Measurements from ENCODE around the gene SFI1. TPM values are rescaled to one million over a fixed set of nuclear protein-coding genes. Genes with fewer than 3 reads are reported as not detected.
A peak's percentile ranks its signal among the peaks of the same experiment; 100 is the strongest.

Gene SFI1
- total RNA-seq, 1 donor from 2014 or later: 13.6 TPM

DNA sequence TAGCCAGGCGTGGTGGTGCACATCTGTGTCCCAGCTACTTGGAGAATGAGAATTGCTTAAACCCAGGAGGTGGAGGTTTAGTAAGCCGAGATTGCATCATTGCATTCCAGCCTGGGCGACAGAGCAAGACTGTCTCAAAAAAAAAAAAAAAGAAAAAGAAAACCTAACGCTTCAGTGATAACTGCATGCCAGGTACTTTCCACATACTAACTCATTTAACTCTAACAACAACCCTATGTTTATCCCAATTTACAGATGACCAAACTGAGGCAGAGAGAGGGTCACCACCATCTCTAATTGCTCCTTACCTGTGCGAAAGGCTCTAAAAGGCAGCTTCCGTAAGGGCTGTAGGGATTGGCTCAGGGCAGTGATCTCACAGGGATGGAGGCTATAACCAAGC, 154.1 kb downstream of the SFI1 start:
- Mint-ChIP-seq H3K36me3 (ENCODE audit: low read depth, unreplicated experiment) (peaks cover 14% of the 10 kb centered on the region), H3K27ac (ENCODE audit: unreplicated experiment) (peak overlapping the region; percentile 90), H3K4me3 (ENCODE audit: unreplicated experiment) (no peak overlapping the region), H3K4me1 (ENCODE audit: low read depth, unreplicated experiment) (peaks cover 36% of the 10 kb centered on the region), H3K9me3 (ENCODE audit: unreplicated experiment) (no peaks in the 10 kb centered on the region), H3K27me3 (ENCODE audit: low read depth, unreplicated experiment) (no peaks in the 10 kb centered on the region)
- DNase-seq (ENCODE audit: low read depth) (peak; percentile 78), FAIRE-seq (no peak)
- no peak overlapping the region for H3K4me3 ChIP-seq (ENCODE audit: insufficient read depth, low read depth, low read length)
- H3K4me1 ChIP-seq (ENCODE audit: insufficient read depth, low read length): peaks cover 36% of the 10 kb centered on the region
- H3K79me2 ChIP-seq (ENCODE audit: insufficient read depth, low read length): peaks cover 57% of the 10 kb centered on the region
- H4K20me1 ChIP-seq (ENCODE audit: insufficient read depth, low read length): peaks cover 23% of the 10 kb centered on the region
- peak overlapping the region; percentile 12 for H3K4me2 ChIP-seq (ENCODE audit: low read length)
- H3K9ac ChIP-seq (ENCODE audit: low read length): peak overlapping the region; percentile 17
- H3K36me3 ChIP-seq (ENCODE audit: insufficient read depth, low read length): no peaks in the 10 kb centered on the region
- H2AFZ ChIP-seq (ENCODE audit: low read depth, low read length): no peak overlapping the region
- peak overlapping the region; percentile 69 for H3K27ac ChIP-seq (ENCODE audit: low read depth, low read length)
- no peaks in the 10 kb centered on the region for H3K27me3 ChIP-seq (ENCODE audit: insufficient read depth, low read length)
- no peak for TF ChIP-seq EZH2 (IDR thresholded peaks at IDR 0.05; ENCODE audit: insufficient read depth, low read length)
- TF ChIP-seq, protein P1, sequence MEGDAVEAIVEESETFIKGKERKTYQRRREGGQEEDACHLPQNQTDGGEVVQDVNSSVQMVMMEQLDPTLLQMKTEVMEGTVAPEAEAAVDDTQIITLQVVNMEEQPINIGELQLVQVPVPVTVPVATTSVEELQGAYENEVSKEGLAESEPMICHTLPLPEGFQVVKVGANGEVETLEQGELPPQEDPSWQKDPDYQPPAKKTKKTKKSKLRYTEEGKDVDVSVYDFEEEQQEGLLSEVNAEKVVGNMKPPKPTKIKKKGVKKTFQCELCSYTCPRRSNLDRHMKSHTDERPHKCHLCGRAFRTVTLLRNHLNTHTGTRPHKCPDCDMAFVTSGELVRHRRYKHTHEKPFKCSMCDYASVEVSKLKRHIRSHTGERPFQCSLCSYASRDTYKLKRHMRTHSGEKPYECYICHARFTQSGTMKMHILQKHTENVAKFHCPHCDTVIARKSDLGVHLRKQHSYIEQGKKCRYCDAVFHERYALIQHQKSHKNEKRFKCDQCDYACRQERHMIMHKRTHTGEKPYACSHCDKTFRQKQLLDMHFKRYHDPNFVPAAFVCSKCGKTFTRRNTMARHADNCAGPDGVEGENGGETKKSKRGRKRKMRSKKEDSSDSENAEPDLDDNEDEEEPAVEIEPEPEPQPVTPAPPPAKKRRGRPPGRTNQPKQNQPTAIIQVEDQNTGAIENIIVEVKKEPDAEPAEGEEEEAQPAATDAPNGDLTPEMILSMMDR (IDR thresholded peaks at IDR 0.05; ENCODE audit: insufficient read depth, low read depth, low read length): no peak
- H3K9me3 ChIP-seq (ENCODE audit: insufficient read depth, low read depth, low read length): no peaks in the 10 kb centered on the region

DNA sequence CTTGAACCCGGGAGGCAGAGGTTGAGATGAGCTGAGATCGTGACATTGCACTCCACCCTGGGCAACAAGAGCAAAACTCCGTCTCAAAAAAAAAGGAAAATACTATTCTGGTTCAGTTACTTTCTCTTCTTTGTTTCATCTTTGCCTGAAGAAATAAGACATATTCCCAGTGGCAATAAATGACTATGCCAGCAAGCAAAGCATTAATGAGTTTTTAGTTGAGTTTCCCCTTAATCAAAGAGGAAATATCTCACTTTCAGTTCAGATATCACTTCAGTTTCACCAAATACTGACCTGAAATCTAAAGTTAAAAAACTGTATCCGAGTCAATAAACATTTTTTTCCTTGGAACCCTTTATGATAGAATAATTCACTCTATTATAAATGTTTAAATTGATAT, 155.3 kb downstream of the SFI1 start:
- Histone ChIP-seq H3K4me1 (ENCODE audit: insufficient read depth, low read length) (peaks cover 28% of the 10 kb centered on the region), H3K79me2 (ENCODE audit: insufficient read depth, low read length) (peaks cover 69% of the 10 kb centered on the region), H3K4me3 (ENCODE audit: insufficient read depth, low read depth, low read length) (no peak overlapping the region), H3K9me3 (ENCODE audit: insufficient read depth, low read depth, low read length) (no peaks in the 10 kb centered on the region), H3K36me3 (ENCODE audit: insufficient read depth, low read length) (no peaks in the 10 kb centered on the region), H4K20me1 (ENCODE audit: insufficient read depth, low read length) (peaks cover 23% of the 10 kb centered on the region), H3K27me3 (ENCODE audit: insufficient read depth, low read length) (no peaks in the 10 kb centered on the region), H3K27ac (ENCODE audit: low read depth, low read length) (no peak overlapping the region), H3K4me2 (ENCODE audit: low read length) (no peak overlapping the region), H3K9ac (ENCODE audit: low read length) (no peak overlapping the region), H2AFZ (ENCODE audit: low read depth, low read length) (no peak overlapping the region)
- Mint-ChIP-seq H3K27ac (ENCODE audit: unreplicated experiment) (no peak overlapping the region), H3K4me3 (ENCODE audit: unreplicated experiment) (no peak overlapping the region), H3K27me3 (ENCODE audit: low read depth, unreplicated experiment) (no peaks in the 10 kb centered on the region), H3K9me3 (ENCODE audit: unreplicated experiment) (no peaks in the 10 kb centered on the region), H3K4me1 (ENCODE audit: low read depth, unreplicated experiment) (peaks cover 28% of the 10 kb centered on the region), H3K36me3 (ENCODE audit: low read depth, unreplicated experiment) (peaks cover 14% of the 10 kb centered on the region)
- DNase-seq (ENCODE audit: low read depth): no peak
- TF ChIP-seq, protein P1 (IDR thresholded peaks at IDR 0.05; ENCODE audit: insufficient read depth, low read depth, low read length): no peak
- no peak for TF ChIP-seq EZH2 (IDR thresholded peaks at IDR 0.05; ENCODE audit: insufficient read depth, low read length)
- no peak for FAIRE-seq

DNA sequence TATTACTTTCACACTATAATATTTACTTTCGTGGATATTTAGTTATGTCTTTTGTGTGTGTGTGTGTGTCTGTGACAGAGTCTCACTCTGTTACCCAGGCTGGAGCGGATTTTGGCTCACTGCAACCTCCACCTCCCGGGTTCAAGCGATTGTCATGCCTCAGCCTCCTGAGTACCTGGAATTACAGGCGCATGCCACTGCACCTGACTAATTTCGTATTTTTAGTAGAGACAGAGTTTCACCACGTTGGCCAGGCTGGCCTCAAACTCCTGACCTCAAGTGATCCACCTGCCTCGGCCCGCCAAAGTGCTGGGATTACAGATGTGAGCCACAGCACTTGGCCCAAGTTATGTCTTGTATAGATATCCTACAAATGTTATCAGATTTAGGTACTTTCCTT, 155.8 kb downstream of the SFI1 start:
- peaks cover 72% of the 10 kb centered on the region for H3K79me2 ChIP-seq (ENCODE audit: insufficient read depth, low read length)
- FAIRE-seq: no peak

More for the DNA sequence above, 155.8 kb downstream of the SFI1 start:
- no peak overlapping the region for H3K27ac ChIP-seq (ENCODE audit: low read depth, low read length)
- H3K4me1 ChIP-seq (ENCODE audit: insufficient read depth, low read length): peaks cover 24% of the 10 kb centered on the region
- H3K27ac Mint-ChIP-seq (ENCODE audit: unreplicated experiment): no peak overlapping the region
- H3K27me3 ChIP-seq (ENCODE audit: insufficient read depth, low read length): no peaks in the 10 kb centered on the region
- no peak overlapping the region for H2AFZ ChIP-seq (ENCODE audit: low read depth, low read length)
- no peak overlapping the region for H3K4me3 Mint-ChIP-seq (ENCODE audit: unreplicated experiment)
- H3K9me3 Mint-ChIP-seq (ENCODE audit: unreplicated experiment): no peaks in the 10 kb centered on the region
- H3K27me3 Mint-ChIP-seq (ENCODE audit: low read depth, unreplicated experiment): no peaks in the 10 kb centered on the region
- H3K4me3 ChIP-seq (ENCODE audit: insufficient read depth, low read depth, low read length): no peak overlapping the region
- H3K4me2 ChIP-seq (ENCODE audit: low read length): no peak overlapping the region
- peaks cover 19% of the 10 kb centered on the region for H4K20me1 ChIP-seq (ENCODE audit: insufficient read depth, low read length)
- peaks cover 23% of the 10 kb centered on the region for H3K4me1 Mint-ChIP-seq (ENCODE audit: low read depth, unreplicated experiment)
- no peaks in the 10 kb centered on the region for H3K36me3 ChIP-seq (ENCODE audit: insufficient read depth, low read length)
- TF ChIP-seq EZH2 (IDR thresholded peaks at IDR 0.05; ENCODE audit: insufficient read depth, low read length): no peak
- TF ChIP-seq, protein P1 (IDR thresholded peaks at IDR 0.05; ENCODE audit: insufficient read depth, low read depth, low read length): no peak
- H3K9me3 ChIP-seq (ENCODE audit: insufficient read depth, low read depth, low read length): no peaks in the 10 kb centered on the region
- H3K9ac ChIP-seq (ENCODE audit: low read length): no peak overlapping the region
- no peak for DNase-seq (ENCODE audit: low read depth)
- H3K36me3 Mint-ChIP-seq (ENCODE audit: low read depth, unreplicated experiment): peaks cover 14% of the 10 kb centered on the region
